Suprapubic skin (tissue), 4 donors: ENCODE results near the gene GARRE1. TPM values are rescaled to one million over a fixed set of nuclear protein-coding genes. Genes with fewer than 3 reads are reported as not detected.
"Not testable (repeated sequence)": the region's sequence is repeated elsewhere in the genome, so short reads cannot be mapped to it uniquely, and the experiment has no call there.

Experiments used
- DNase-seq, 2 donors: peaks; one replicate each; pipeline ENCODE4 v3.0.0-alpha.2; 2019; ENCODE audit warnings: low spot score in 2 of 2
- H3K27ac ChIP-seq: fragments of 200-600 bp; sonication (generic); one replicate; pipeline ENCODE4 v1.5.1; 2019
- H3K27me3 ChIP-seq: fragments of 200-600 bp; sonication (generic); one replicate; pipeline ENCODE4 v1.5.1; 2019
- H3K36me3 ChIP-seq: fragments of 200-600 bp; sonication (generic); one replicate; pipeline ENCODE4 v1.5.1; 2019
- H3K4me1 ChIP-seq: fragments of 200-600 bp; sonication (generic); one replicate; pipeline ENCODE4 v1.5.1; 2019
- H3K4me3 ChIP-seq: fragments of 200-600 bp; sonication (generic); one replicate; pipeline ENCODE4 v1.5.1; 2019; ENCODE audit warnings: mild to moderate bottlenecking
- H3K9me3 ChIP-seq: fragments of 200-600 bp; sonication (generic); one replicate; pipeline ENCODE4 v1.5.1; 2019
- CTCF ChIP-seq, 2 donors: fragments of 200-600 bp in 1 of 2; fragments of 450-650 bp in 1 of 2; sonication (generic) in 1 of 2; IDR thresholded peaks; one replicate each; pipeline ENCODE4 v1.5.1; 2016 to 2019; ENCODE audit warnings: antibody characterized with exemption in 2 of 2, mild to moderate bottlenecking in 1 of 2, moderate library complexity in 1 of 2
- EP300 ChIP-seq: sonication (generic); formaldehyde crosslinking; IDR thresholded peaks from one replicate; pipeline ENCODE4 v1.6.1; 2017; ENCODE audit warnings: antibody characterized with exemption
- POLR2A ChIP-seq, 2 donors: fragments of 450-650 bp; IDR thresholded peaks; one replicate each; pipeline ENCODE4 v1.6.1; 2017; ENCODE audit warnings: antibody characterized with exemption in 2 of 2, mild to moderate bottlenecking in 2 of 2, moderate library complexity in 2 of 2
- POLR2AphosphoS5 ChIP-seq, 3 donors: sonication (generic); formaldehyde crosslinking; IDR thresholded peaks; one replicate each; pipeline ENCODE4 v1.6.1; 2017; ENCODE audit warnings: antibody characterized with exemption in 3 of 3
- WGBS: methylation state at CpG from one replicate; pipeline ENCODE4 v1.1.5; 2018; 5-methylcytosine and 5-hydroxymethylcytosine counted together
- total RNA-seq, 4 donors: library from RNA; depleted of rRNA; stranded (reverse); fragments of >200 nt; gene quantifications; one replicate each; pipeline ENCODE4 v1.1.0, GENCODE V29; 2016

The GARRE1 gene
- total RNA-seq, 4 donors from 2014 or later: 24.3 to 37.3 (median 31.0) TPM

DNA sequence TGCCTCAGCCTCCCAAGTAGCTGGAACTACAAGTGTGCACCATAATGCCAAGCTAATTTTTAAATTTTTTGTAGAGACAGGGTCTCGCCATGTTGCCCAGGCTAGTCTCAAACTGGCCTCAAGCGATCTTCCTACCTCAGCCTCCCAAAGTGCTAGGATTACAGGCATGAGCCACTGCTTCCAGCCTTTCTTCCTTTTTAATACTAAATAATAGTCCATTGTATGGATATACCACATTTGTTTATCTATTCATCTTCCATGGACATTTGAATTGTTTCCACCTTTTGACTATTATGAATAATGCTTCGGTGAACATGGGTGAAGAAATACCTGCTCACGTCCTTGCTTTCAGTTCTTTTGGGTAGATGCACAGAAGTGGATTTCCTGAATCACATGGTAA, 24.4 kb downstream of the GARRE1 start:
- H3K36me3 ChIP-seq: no peaks in the 10 kb centered on the region
- H3K4me1 ChIP-seq: peaks cover 34% of the 10 kb centered on the region
- TF ChIP-seq POLR2A (IDR thresholded peaks at IDR 0.05) (no peak), POLR2AphosphoS5 (IDR thresholded peaks at IDR 0.05) (no peak), CTCF (IDR thresholded peaks at IDR 0.05) (no peak), EP300 (no peak)
- DNase-seq: no peak
- WGBS: 89% methylated on average over 4 of the region's 4 CpGs
- H3K4me3 ChIP-seq: no peak overlapping the region
- no peaks in the 10 kb centered on the region for H3K27me3 ChIP-seq
- H3K9me3 ChIP-seq: no peaks in the 10 kb centered on the region
- no peak overlapping the region for H3K27ac ChIP-seq

GRCh38 chr19:34281444-34281843, 27.1 kb downstream of the GARRE1 start:
- not testable (repeated sequence) for H3K27me3 ChIP-seq, H3K4me3 ChIP-seq, DNase-seq, H3K36me3 ChIP-seq, H3K27ac ChIP-seq, H3K9me3 ChIP-seq
- 100% methylated on average over 2 of the region's 2 CpGs for WGBS
- H3K4me1 ChIP-seq: peaks cover 28% of the 10 kb centered on the region

DNA sequence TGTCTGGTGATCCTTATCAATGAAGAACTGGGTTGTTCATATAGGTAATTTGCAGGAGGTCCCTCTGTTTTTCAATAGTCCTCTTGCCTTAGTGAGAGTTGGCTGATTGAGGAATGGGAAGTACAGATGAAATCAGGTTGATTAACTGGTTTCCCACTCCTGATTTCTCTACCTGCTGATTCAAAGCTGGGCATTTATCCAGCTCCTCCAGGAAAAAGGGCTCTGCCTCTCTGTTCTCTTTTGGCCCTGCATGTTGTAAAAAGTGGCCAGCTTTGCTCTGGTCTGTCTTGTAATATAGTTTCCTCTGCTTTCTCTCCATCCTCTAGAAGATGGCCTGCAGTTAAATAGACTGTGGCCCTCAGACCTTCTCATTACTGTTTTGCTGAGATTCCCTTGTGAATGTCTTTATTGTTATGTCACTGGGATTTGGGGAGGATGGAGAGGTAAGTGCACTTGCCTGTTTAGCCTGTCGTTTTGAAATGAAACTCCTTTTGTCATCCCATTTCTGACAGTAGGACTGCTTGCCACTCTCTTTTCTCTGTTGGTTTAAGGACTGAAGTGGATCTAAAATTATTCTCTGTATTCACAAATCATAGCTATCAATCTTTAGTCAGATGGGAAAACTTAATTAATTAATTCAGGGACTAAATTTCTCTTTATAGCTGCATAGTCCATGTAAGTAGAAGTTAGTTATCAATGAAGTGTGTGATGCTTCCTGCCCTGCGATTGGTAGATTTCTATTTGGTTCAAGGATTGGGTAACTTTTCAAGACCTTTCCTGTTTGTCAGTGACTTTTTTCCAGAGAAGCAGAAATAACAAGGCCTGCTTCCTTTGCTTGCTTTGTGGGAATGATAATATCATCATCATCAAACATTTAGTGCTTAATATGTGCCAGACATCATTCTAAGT, 28.5 kb downstream of the GARRE1 start:
- Histone ChIP-seq H3K9me3 (no peaks in the 10 kb centered on the region), H3K4me3 (no peak overlapping the region), H3K27me3 (no peaks in the 10 kb centered on the region), H3K4me1 (peaks cover 19% of the 10 kb centered on the region), H3K27ac (no peak overlapping the region), H3K36me3 (no peaks in the 10 kb centered on the region)
- DNase-seq: no peak
- no peak for TF ChIP-seq POLR2AphosphoS5 (IDR thresholded peaks at IDR 0.05)
- TF ChIP-seq CTCF (IDR thresholded peaks at IDR 0.05): no peak
- TF ChIP-seq POLR2A (IDR thresholded peaks at IDR 0.05): no peak
- TF ChIP-seq EP300: no peak
- 53% methylated on average over 2 of the region's 2 CpGs for WGBS

DNA sequence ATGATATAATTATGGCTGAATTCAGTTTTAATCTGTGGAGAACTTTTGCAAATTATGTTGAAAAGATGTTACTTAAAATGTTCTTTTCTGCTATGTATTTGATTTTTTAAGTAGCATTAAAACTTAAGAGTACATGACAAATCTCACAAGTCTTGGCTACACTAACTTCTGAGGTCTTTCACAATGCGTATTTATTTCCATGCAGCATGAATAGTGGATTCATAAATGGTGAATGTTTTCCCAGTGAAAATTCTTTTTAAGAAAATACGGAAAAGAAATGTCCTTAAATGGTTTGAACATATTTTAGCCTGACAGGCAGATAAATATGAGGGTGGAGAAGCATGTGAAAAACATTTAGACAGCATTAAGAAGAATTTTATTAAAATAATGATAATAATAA, 30.2 kb downstream of the GARRE1 start:
- no peaks in the 10 kb centered on the region for H3K36me3 ChIP-seq
- WGBS: 85% methylated on average over 2 of the region's 2 CpGs
- H3K4me3 ChIP-seq: no peak overlapping the region
- no peaks in the 10 kb centered on the region for H3K27me3 ChIP-seq
- H3K27ac ChIP-seq: no peak overlapping the region
- H3K9me3 ChIP-seq: no peaks in the 10 kb centered on the region
- no peak for TF ChIP-seq CTCF (IDR thresholded peaks at IDR 0.05)
- TF ChIP-seq POLR2A (IDR thresholded peaks at IDR 0.05): no peak
- TF ChIP-seq EP300: no peak
- TF ChIP-seq POLR2AphosphoS5 (IDR thresholded peaks at IDR 0.05): no peak
- no peak for DNase-seq
- peaks cover 19% of the 10 kb centered on the region for H3K4me1 ChIP-seq

DNA sequence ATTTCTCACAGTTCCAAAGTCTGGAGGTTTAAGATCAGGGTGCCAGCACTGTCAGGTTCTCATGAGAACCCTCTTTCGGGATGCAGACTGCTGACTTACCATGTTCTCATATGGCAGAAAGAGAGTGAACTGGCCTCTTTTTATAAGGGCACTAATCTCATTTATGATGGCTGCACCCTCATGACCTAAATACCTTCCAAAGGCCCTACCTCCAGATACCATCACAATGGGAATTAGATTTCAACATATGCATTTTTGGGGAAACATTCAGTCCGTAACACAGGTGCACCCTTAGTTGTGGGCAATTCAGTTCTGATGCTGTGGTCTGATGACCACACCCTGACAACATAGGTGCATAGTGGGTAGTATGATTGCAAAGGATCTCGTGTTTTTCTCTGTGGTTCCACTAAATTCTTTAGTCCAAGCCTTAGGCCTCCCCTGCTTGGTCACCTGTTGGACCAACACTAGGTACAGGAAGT, 33.3 kb downstream of the GARRE1 start:
- Histone ChIP-seq H3K4me3 (no peak overlapping the region), H3K27me3 (no peaks in the 10 kb centered on the region), H3K4me1 (peaks cover 9% of the 10 kb centered on the region), H3K36me3 (no peaks in the 10 kb centered on the region), H3K9me3 (no peaks in the 10 kb centered on the region), H3K27ac (no peak overlapping the region)
- WGBS: 90% methylated on average over 3 of the region's 3 CpGs
- TF ChIP-seq POLR2AphosphoS5 (IDR thresholded peaks at IDR 0.05) (no peak), POLR2A (IDR thresholded peaks at IDR 0.05) (no peak), CTCF (IDR thresholded peaks at IDR 0.05) (no peak), EP300 (no peak)
- DNase-seq: no peak
